Stimulated activated CD4-positive, alpha-beta T cell treated with anti-CD3 and anti-CD28 coated beads, Interleukin-1b, Interleukin-23, amount 100 ng/mL, for 1 hour (primary cell): ENCODE results near the gene TMBIM6.
A peak's percentile ranks its signal among the peaks of the same experiment; 100 is the strongest.
"Not testable (repeated sequence)": the region's sequence is repeated elsewhere in the genome, so short reads cannot be mapped to it uniquely, and the experiment has no call there.

Source experiments
- DNase-seq, 2 donors: peaks; one replicate each; pipeline ENCODE4 v3.0.0-alpha.2; 2020; ENCODE audit warnings: low read depth in 2 of 2

The TMBIM6 gene

GRCh38 chr12:49776858-49777257 is 35.5 kb downstream of the TMBIM6 start:
- no peak for DNase-seq

- DNase-seq: no peak
Observed at GRCh38 chr12:49777341-49777740, 36.0 kb downstream of the TMBIM6 start.

- DNase-seq: peak; percentile 43 to 74
Observed at GRCh38 chr12:49777800-49778748, 36.7 kb downstream of the TMBIM6 start.

- DNase-seq: no peak
Observed at GRCh38 chr12:49779581-49779980, 38.2 kb downstream of the TMBIM6 start.

GRCh38 chr12:49780914-49781313 is 39.6 kb downstream of the TMBIM6 start:
- not testable (repeated sequence) for DNase-seq

- no peak for DNase-seq
Observed at GRCh38 chr12:49783917-49784676, 42.7 kb downstream of the TMBIM6 start.

- no peak for DNase-seq
Observed at GRCh38 chr12:49784756-49785409, 43.5 kb downstream of the TMBIM6 start.

- no peak for DNase-seq
Observed at GRCh38 chr12:49787672-49788071, 46.3 kb downstream of the TMBIM6 start.

GRCh38 chr12:49789992-49790391 is 48.6 kb downstream of the TMBIM6 start:
- DNase-seq: no peak

GRCh38 chr12:49790741-49791555 is 49.6 kb downstream of the TMBIM6 start:
- DNase-seq: no peak

- DNase-seq: no peak
Observed at GRCh38 chr12:49791700-49792099, 50.3 kb downstream of the TMBIM6 start.

- DNase-seq: no peak
Observed at GRCh38 chr12:49792181-49792970, 51.0 kb downstream of the TMBIM6 start.

- DNase-seq: no peak
Observed at GRCh38 chr12:49792976-49793580, 51.7 kb downstream of the TMBIM6 start.

- no peak for DNase-seq
Observed at GRCh38 chr12:49793620-49794019, 52.3 kb downstream of the TMBIM6 start.

GRCh38 chr12:49794021-49794420 is 52.7 kb downstream of the TMBIM6 start:
- DNase-seq: no peak

- no peak for DNase-seq
Observed at GRCh38 chr12:49794811-49795653, 53.7 kb downstream of the TMBIM6 start.

- DNase-seq: no peak
Observed at GRCh38 chr12:49795654-49796105, 54.3 kb downstream of the TMBIM6 start.

- no peak for DNase-seq
Observed at GRCh38 chr12:49796155-49796554, 54.8 kb downstream of the TMBIM6 start.
